ENCODE measurements around the gene NCKAP1. TPM values are rescaled to one million over a fixed set of nuclear protein-coding genes. Genes with fewer than 3 reads are reported as not detected.
"Not testable (repeated sequence)": the region's sequence is repeated elsewhere in the genome, so short reads cannot be mapped to it uniquely, and the experiment has no call there.

Gene NCKAP1
- total RNA-seq, 1 donor from 2014 or later: 83.0 TPM

- Histone ChIP-seq H3K27ac (ENCODE audit: low read depth, low read length) (no peak overlapping the region), H3K36me3 (ENCODE audit: control insufficient read depth in 3 of 3, insufficient read depth in 3 of 3, low read length in 3 of 3) (no peaks in the 10 kb centered on the region), H3K9me3 (ENCODE audit: control insufficient read depth in 3 of 3, low read length in 3 of 3) (no peaks in the 10 kb centered on the region), H3K27me3 (ENCODE audit: control insufficient read depth in 3 of 3, insufficient read depth in 3 of 3, low read length in 3 of 3) (no peaks in the 10 kb centered on the region), H3K4me3 (ENCODE audit: low read length in 3 of 3) (no peak overlapping the region), H3K4me1 (ENCODE audit: control insufficient read depth in 3 of 3, insufficient read depth in 3 of 3, low read length in 3 of 3) (peaks cover 15 to 23% (median 19%) of the 10 kb centered on the region in 3 donors), H3K9ac (ENCODE audit: low read depth in 1 of 3, low read length in 3 of 3) (no peak overlapping the region)
These were observed 28.9 kb downstream of the NCKAP1 start for GRCh38 chr2:183009249-183009899.

- Histone ChIP-seq H3K27ac (ENCODE audit: low read depth, low read length) (no peak overlapping the region), H3K4me1 (ENCODE audit: control insufficient read depth in 3 of 3, insufficient read depth in 3 of 3, low read length in 3 of 3) (peaks cover 0 to 5% (median 4%) of the 10 kb centered on the region in 3 donors), H3K9ac (ENCODE audit: low read depth in 1 of 3, low read length in 3 of 3) (no peak overlapping the region), H3K4me3 (ENCODE audit: low read length in 3 of 3) (no peak overlapping the region), H3K9me3 (ENCODE audit: control insufficient read depth in 3 of 3, low read length in 3 of 3) (no peaks in the 10 kb centered on the region), H3K36me3 (ENCODE audit: control insufficient read depth in 3 of 3, insufficient read depth in 3 of 3, low read length in 3 of 3) (peaks cover 0 to 11% (median 4%) of the 10 kb centered on the region in 3 donors), H3K27me3 (ENCODE audit: control insufficient read depth in 3 of 3, insufficient read depth in 3 of 3, low read length in 3 of 3) (no peaks in the 10 kb centered on the region)
These were observed 36.3 kb downstream of the NCKAP1 start for GRCh38 chr2:183001948-183002347.

- Histone ChIP-seq H3K36me3 (ENCODE audit: control insufficient read depth in 3 of 3, insufficient read depth in 3 of 3, low read length in 3 of 3) (peaks cover 0 to 11% (median 4%) of the 10 kb centered on the region in 3 donors), H3K4me1 (ENCODE audit: control insufficient read depth in 3 of 3, insufficient read depth in 3 of 3, low read length in 3 of 3) (peaks cover 0 to 4% (median 3%) of the 10 kb centered on the region in 3 donors), H3K27me3 (ENCODE audit: control insufficient read depth in 3 of 3, insufficient read depth in 3 of 3, low read length in 3 of 3) (no peaks in the 10 kb centered on the region), H3K9ac (ENCODE audit: low read depth in 1 of 3, low read length in 3 of 3) (no peak overlapping the region), H3K4me3 (ENCODE audit: low read length in 3 of 3) (no peak overlapping the region), H3K9me3 (ENCODE audit: control insufficient read depth in 3 of 3, low read length in 3 of 3) (no peaks in the 10 kb centered on the region), H3K27ac (ENCODE audit: low read depth, low read length) (no peak overlapping the region)
These were observed 37.4 kb downstream of the NCKAP1 start for GRCh38 chr2:183000846-183001245.

- H3K36me3 ChIP-seq (ENCODE audit: control insufficient read depth in 3 of 3, insufficient read depth in 3 of 3, low read length in 3 of 3): peaks cover 0 to 16% (median 15%) of the 10 kb centered on the region in 3 donors
- H3K27me3 ChIP-seq (ENCODE audit: control insufficient read depth in 3 of 3, insufficient read depth in 3 of 3, low read length in 3 of 3): no peaks in the 10 kb centered on the region
- no peaks in the 10 kb centered on the region for H3K4me1 ChIP-seq (ENCODE audit: control insufficient read depth in 3 of 3, insufficient read depth in 3 of 3, low read length in 3 of 3)
- no peak overlapping the region for H3K4me3 ChIP-seq (ENCODE audit: low read length in 3 of 3)
- no peaks in the 10 kb centered on the region for H3K9me3 ChIP-seq (ENCODE audit: control insufficient read depth in 3 of 3, low read length in 3 of 3)
- no peak overlapping the region for H3K9ac ChIP-seq (ENCODE audit: low read depth in 1 of 3, low read length in 3 of 3)
- no peak overlapping the region for H3K27ac ChIP-seq (ENCODE audit: low read depth, low read length)
These were observed 38.8 kb downstream of the NCKAP1 start for GRCh38 chr2:182999348-183000028.

- Histone ChIP-seq H3K27ac (ENCODE audit: low read depth, low read length) (no peak overlapping the region), H3K36me3 (ENCODE audit: control insufficient read depth in 3 of 3, insufficient read depth in 3 of 3, low read length in 3 of 3) (peaks cover 3 to 26% (median 19%) of the 10 kb centered on the region in 3 donors), H3K9ac (ENCODE audit: low read depth in 1 of 3, low read length in 3 of 3) (no peak overlapping the region), H3K4me3 (ENCODE audit: low read length in 3 of 3) (no peak overlapping the region), H3K27me3 (ENCODE audit: control insufficient read depth in 3 of 3, insufficient read depth in 3 of 3, low read length in 3 of 3) (no peaks in the 10 kb centered on the region), H3K4me1 (ENCODE audit: control insufficient read depth in 3 of 3, insufficient read depth in 3 of 3, low read length in 3 of 3) (no peaks in the 10 kb centered on the region), H3K9me3 (ENCODE audit: control insufficient read depth in 3 of 3, low read length in 3 of 3) (no peaks in the 10 kb centered on the region)
These were observed 43.9 kb downstream of the NCKAP1 start for GRCh38 chr2:182994228-182994912.

- no peak overlapping the region for H3K27ac ChIP-seq (ENCODE audit: low read depth, low read length)
- no peaks in the 10 kb centered on the region for H3K4me1 ChIP-seq (ENCODE audit: control insufficient read depth in 3 of 3, insufficient read depth in 3 of 3, low read length in 3 of 3)
- H3K4me3 ChIP-seq (ENCODE audit: low read length in 3 of 3): no peak overlapping the region
- no peaks in the 10 kb centered on the region for H3K9me3 ChIP-seq (ENCODE audit: control insufficient read depth in 3 of 3, low read length in 3 of 3)
- no peaks in the 10 kb centered on the region for H3K27me3 ChIP-seq (ENCODE audit: control insufficient read depth in 3 of 3, insufficient read depth in 3 of 3, low read length in 3 of 3)
- no peak overlapping the region for H3K9ac ChIP-seq (ENCODE audit: low read depth in 1 of 3, low read length in 3 of 3)
- peaks cover 6 to 47% (median 29%) of the 10 kb centered on the region in 3 donors for H3K36me3 ChIP-seq (ENCODE audit: control insufficient read depth in 3 of 3, insufficient read depth in 3 of 3, low read length in 3 of 3)
These were observed 55.3 kb downstream of the NCKAP1 start for GRCh38 chr2:182982941-182983340.

GRCh38 chr2:182981475-182981874 is 56.8 kb downstream of the NCKAP1 start:
- H3K4me3 ChIP-seq (ENCODE audit: low read length in 3 of 3); H3K9me3 ChIP-seq (ENCODE audit: control insufficient read depth in 3 of 3, low read length in 3 of 3); H3K9ac ChIP-seq (ENCODE audit: low read depth in 1 of 3, low read length in 3 of 3); H3K27me3 ChIP-seq (ENCODE audit: control insufficient read depth in 3 of 3, insufficient read depth in 3 of 3, low read length in 3 of 3); H3K27ac ChIP-seq (ENCODE audit: low read depth, low read length); H3K4me1 ChIP-seq (ENCODE audit: control insufficient read depth in 3 of 3, insufficient read depth in 3 of 3, low read length in 3 of 3): not testable (repeated sequence)
- peaks cover 5 to 47% (median 27%) of the 10 kb centered on the region in 3 donors for H3K36me3 ChIP-seq (ENCODE audit: control insufficient read depth in 3 of 3, insufficient read depth in 3 of 3, low read length in 3 of 3)

GRCh38 chr2:182980652-182981051 is 57.6 kb downstream of the NCKAP1 start:
- H3K36me3 ChIP-seq (ENCODE audit: control insufficient read depth in 3 of 3, insufficient read depth in 3 of 3, low read length in 3 of 3): peaks cover 5 to 42% (median 19%) of the 10 kb centered on the region in 3 donors

GRCh38 chr2:182980115-182980514 is 58.1 kb downstream of the NCKAP1 start:
- no peaks in the 10 kb centered on the region for H3K4me1 ChIP-seq (ENCODE audit: control insufficient read depth in 3 of 3, insufficient read depth in 3 of 3, low read length in 3 of 3)
- no peak overlapping the region for H3K4me3 ChIP-seq (ENCODE audit: low read length in 3 of 3)
- no peak overlapping the region for H3K9ac ChIP-seq (ENCODE audit: low read depth in 1 of 3, low read length in 3 of 3)
- no peaks in the 10 kb centered on the region for H3K27me3 ChIP-seq (ENCODE audit: control insufficient read depth in 3 of 3, insufficient read depth in 3 of 3, low read length in 3 of 3)
- H3K27ac ChIP-seq (ENCODE audit: low read depth, low read length): no peak overlapping the region
- H3K36me3 ChIP-seq (ENCODE audit: control insufficient read depth in 3 of 3, insufficient read depth in 3 of 3, low read length in 3 of 3): peaks cover 5 to 44% (median 16%) of the 10 kb centered on the region in 3 donors
- H3K9me3 ChIP-seq (ENCODE audit: control insufficient read depth in 3 of 3, low read length in 3 of 3): no peaks in the 10 kb centered on the region

More at GRCh38 chr2:182980652-182981051, 57.6 kb downstream of the NCKAP1 start:
- no peak overlapping the region for H3K4me3 ChIP-seq (ENCODE audit: low read length in 3 of 3)
- H3K27ac ChIP-seq (ENCODE audit: low read depth, low read length): no peak overlapping the region
- H3K9ac ChIP-seq (ENCODE audit: low read depth in 1 of 3, low read length in 3 of 3): no peak overlapping the region
- H3K27me3 ChIP-seq (ENCODE audit: control insufficient read depth in 3 of 3, insufficient read depth in 3 of 3, low read length in 3 of 3): no peaks in the 10 kb centered on the region
- H3K4me1 ChIP-seq (ENCODE audit: control insufficient read depth in 3 of 3, insufficient read depth in 3 of 3, low read length in 3 of 3): no peaks in the 10 kb centered on the region
- no peaks in the 10 kb centered on the region for H3K9me3 ChIP-seq (ENCODE audit: control insufficient read depth in 3 of 3, low read length in 3 of 3)

- no peak overlapping the region for H3K4me3 ChIP-seq (ENCODE audit: low read length in 3 of 3)
- peaks cover 5 to 32% (median 14%) of the 10 kb centered on the region in 3 donors for H3K36me3 ChIP-seq (ENCODE audit: control insufficient read depth in 3 of 3, insufficient read depth in 3 of 3, low read length in 3 of 3)
- H3K27ac ChIP-seq (ENCODE audit: low read depth, low read length): no peak overlapping the region
- H3K27me3 ChIP-seq (ENCODE audit: control insufficient read depth in 3 of 3, insufficient read depth in 3 of 3, low read length in 3 of 3): no peaks in the 10 kb centered on the region
- H3K4me1 ChIP-seq (ENCODE audit: control insufficient read depth in 3 of 3, insufficient read depth in 3 of 3, low read length in 3 of 3): no peaks in the 10 kb centered on the region
- H3K9ac ChIP-seq (ENCODE audit: low read depth in 1 of 3, low read length in 3 of 3): no peak overlapping the region
- H3K9me3 ChIP-seq (ENCODE audit: control insufficient read depth in 3 of 3, low read length in 3 of 3): no peaks in the 10 kb centered on the region
These were observed 60.8 kb downstream of the NCKAP1 start for GRCh38 chr2:182977463-182977862.
